OCI-LY1 (cell line): ENCODE measurements around the gene TNNI2.

Source experiments
- H2AFZ ChIP-seq: fragments of 200-600 bp; sonication (generic), shearing (Covaris generic); 2 replicates; pipeline ENCODE4 v1.6.0; 2014; ENCODE audit warnings: antibody characterized with exemption, mild to moderate bottlenecking, low read length
- H3F3A ChIP-seq: fragments of 200-600 bp; sonication (generic), shearing (Covaris generic); 2 replicates; pipeline ENCODE4 v1.6.0; 2014; ENCODE audit warnings: mild to moderate bottlenecking, antibody characterized with exemption, low read length, moderate library complexity; ENCODE audit not compliant: insufficient read depth
- H3K27ac ChIP-seq: fragments of 200-600 bp; sonication (generic); 2 replicates; pipeline ENCODE4 v1.5.1; 2014; ENCODE audit warnings: low read length, mixed run types, mild to moderate bottlenecking, low read depth; ENCODE audit not compliant: poor library complexity, severe bottlenecking
- H3K27me3 ChIP-seq: fragments of 200-600 bp; sonication (generic); 2 replicates; pipeline ENCODE4 v1.6.0; 2014; ENCODE audit warnings: antibody characterized with exemption, mild to moderate bottlenecking, low read length, moderate library complexity; ENCODE audit not compliant: insufficient read depth
- H3K36me3 ChIP-seq: fragments of 200-600 bp; sonication (generic); 2 replicates; pipeline ENCODE4 v1.6.1; 2014; ENCODE audit warnings: mild to moderate bottlenecking, antibody characterized with exemption, low read length, moderate library complexity, mixed read lengths; ENCODE audit not compliant: insufficient read depth
- H3K4me1 ChIP-seq: fragments of 200-600 bp; sonication (generic); 2 replicates; pipeline ENCODE4 v1.5.1; 2014; ENCODE audit warnings: mild to moderate bottlenecking, low read length, moderate library complexity; ENCODE audit not compliant: insufficient read depth, severe bottlenecking
- H3K4me2 ChIP-seq: fragments of 200-600 bp; sonication (generic), shearing (Covaris generic); 2 replicates; pipeline ENCODE4 v1.6.1; 2014; ENCODE audit warnings: low read length
- H3K4me3 ChIP-seq: fragments of 200-600 bp; sonication (generic); 2 replicates; pipeline ENCODE4 v1.5.1; 2014; ENCODE audit warnings: low read length, low read depth, mild to moderate bottlenecking, mixed read lengths; ENCODE audit not compliant: poor library complexity, severe bottlenecking
- H3K79me2 ChIP-seq: fragments of 200-600 bp; shearing (Covaris generic); 2 replicates; pipeline ENCODE4 v1.6.1; 2016; ENCODE audit warnings: mixed run types, low read length, mixed read lengths; ENCODE audit not compliant: insufficient read depth
- H3K9ac ChIP-seq: fragments of 200-600 bp; sonication (generic), shearing (Covaris generic); 2 replicates; pipeline ENCODE4 v1.6.1; 2014; ENCODE audit warnings: mild to moderate bottlenecking, low read length, mixed read lengths
- H3K9me2 ChIP-seq: fragments of 200-600 bp; sonication (generic), shearing (Covaris generic); 2 replicates; pipeline ENCODE4 v1.6.1; 2014; ENCODE audit warnings: low read depth, mild to moderate bottlenecking, low read length, mixed read lengths
- H3K9me3 ChIP-seq: fragments of 200-600 bp; shearing (Covaris generic); 2 replicates; pipeline ENCODE4 v1.6.1; 2014; ENCODE audit warnings: low read length, mixed read lengths
- H4K20me1 ChIP-seq: fragments of 200-600 bp; sonication (generic), shearing (Covaris generic); 2 replicates; pipeline ENCODE4 v1.6.0; 2016; ENCODE audit warnings: mild to moderate bottlenecking, low read length; ENCODE audit not compliant: insufficient read depth
- EZH2 ChIP-seq: fragments of 200-600 bp; sonication (generic), shearing (Covaris generic); IDR thresholded peaks from 2 replicates; pipeline ENCODE4 v1.8.0; 2017; ENCODE audit warnings: borderline replicate concordance, mixed run types, mild to moderate bottlenecking, antibody characterized with exemption, low read length, moderate library complexity, mixed read lengths
- TF ChIP-seq, protein P1 (sequence below): fragments of 200-600 bp; sonication (generic), shearing (Covaris generic); IDR thresholded peaks from 2 replicates; pipeline ENCODE4 v1.5.1; 2017; ENCODE audit warnings: mild to moderate bottlenecking, antibody characterized with exemption, low read length, moderate library complexity, mixed read lengths

Gene TNNI2

GRCh38 chr11:1887451-1888346, 48.9 kb downstream of the TNNI2 start:
- no peak overlapping the region for H3K4me2 ChIP-seq
- no peaks in the 10 kb centered on the region for H3K9me2 ChIP-seq
- H3K36me3 ChIP-seq = peaks cover 73% of the 10 kb centered on the region
- no peaks in the 10 kb centered on the region for H3K9me3 ChIP-seq
- no peak for TF ChIP-seq EZH2
- TF ChIP-seq, protein P1, sequence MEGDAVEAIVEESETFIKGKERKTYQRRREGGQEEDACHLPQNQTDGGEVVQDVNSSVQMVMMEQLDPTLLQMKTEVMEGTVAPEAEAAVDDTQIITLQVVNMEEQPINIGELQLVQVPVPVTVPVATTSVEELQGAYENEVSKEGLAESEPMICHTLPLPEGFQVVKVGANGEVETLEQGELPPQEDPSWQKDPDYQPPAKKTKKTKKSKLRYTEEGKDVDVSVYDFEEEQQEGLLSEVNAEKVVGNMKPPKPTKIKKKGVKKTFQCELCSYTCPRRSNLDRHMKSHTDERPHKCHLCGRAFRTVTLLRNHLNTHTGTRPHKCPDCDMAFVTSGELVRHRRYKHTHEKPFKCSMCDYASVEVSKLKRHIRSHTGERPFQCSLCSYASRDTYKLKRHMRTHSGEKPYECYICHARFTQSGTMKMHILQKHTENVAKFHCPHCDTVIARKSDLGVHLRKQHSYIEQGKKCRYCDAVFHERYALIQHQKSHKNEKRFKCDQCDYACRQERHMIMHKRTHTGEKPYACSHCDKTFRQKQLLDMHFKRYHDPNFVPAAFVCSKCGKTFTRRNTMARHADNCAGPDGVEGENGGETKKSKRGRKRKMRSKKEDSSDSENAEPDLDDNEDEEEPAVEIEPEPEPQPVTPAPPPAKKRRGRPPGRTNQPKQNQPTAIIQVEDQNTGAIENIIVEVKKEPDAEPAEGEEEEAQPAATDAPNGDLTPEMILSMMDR = no peak
- no peaks in the 10 kb centered on the region for H3K79me2 ChIP-seq
- H3K9ac ChIP-seq = no peak overlapping the region
- no peak overlapping the region for H3K4me3 ChIP-seq
- H3K27ac ChIP-seq = no peak overlapping the region
- no peaks in the 10 kb centered on the region for H3F3A ChIP-seq
- no peaks in the 10 kb centered on the region for H3K4me1 ChIP-seq
- H4K20me1 ChIP-seq = no peaks in the 10 kb centered on the region
- H2AFZ ChIP-seq = no peak overlapping the region
- H3K27me3 ChIP-seq = no peaks in the 10 kb centered on the region

DNA sequence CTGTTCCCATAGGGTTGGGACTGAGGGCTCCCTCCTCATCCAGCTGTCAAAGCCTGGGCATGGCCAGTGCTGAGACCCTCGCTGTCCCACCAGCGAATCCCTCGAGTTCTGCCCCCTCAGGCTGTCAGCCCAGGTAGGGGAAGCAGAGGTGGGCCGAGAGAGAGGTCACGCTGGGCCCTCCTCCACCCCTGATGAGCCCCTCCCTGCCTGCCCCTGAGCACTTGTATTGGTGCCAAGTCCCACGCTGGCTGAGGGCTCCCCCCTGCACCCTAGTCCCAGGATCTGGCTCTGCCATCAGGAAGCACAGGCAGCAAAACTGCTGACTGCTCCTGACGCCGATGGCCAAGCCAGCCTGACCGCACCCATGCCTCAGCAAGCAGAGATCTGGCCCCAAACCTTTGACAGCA, 49.6 kb downstream of the TNNI2 start:
- no peaks in the 10 kb centered on the region for H3F3A ChIP-seq
- H3K27ac ChIP-seq = no peak overlapping the region
- H3K4me3 ChIP-seq = no peak overlapping the region
- H4K20me1 ChIP-seq = no peaks in the 10 kb centered on the region
- H3K79me2 ChIP-seq = no peaks in the 10 kb centered on the region
- H3K36me3 ChIP-seq = peaks cover 66% of the 10 kb centered on the region
- no peak overlapping the region for H3K4me2 ChIP-seq
- TF ChIP-seq EZH2 = no peak
- TF ChIP-seq, protein P1 = no peak
- no peaks in the 10 kb centered on the region for H3K9me2 ChIP-seq
- H3K9me3 ChIP-seq = no peaks in the 10 kb centered on the region
- H2AFZ ChIP-seq = no peak overlapping the region
- no peaks in the 10 kb centered on the region for H3K27me3 ChIP-seq
- H3K9ac ChIP-seq = no peak overlapping the region
- H3K4me1 ChIP-seq = no peaks in the 10 kb centered on the region

DNA sequence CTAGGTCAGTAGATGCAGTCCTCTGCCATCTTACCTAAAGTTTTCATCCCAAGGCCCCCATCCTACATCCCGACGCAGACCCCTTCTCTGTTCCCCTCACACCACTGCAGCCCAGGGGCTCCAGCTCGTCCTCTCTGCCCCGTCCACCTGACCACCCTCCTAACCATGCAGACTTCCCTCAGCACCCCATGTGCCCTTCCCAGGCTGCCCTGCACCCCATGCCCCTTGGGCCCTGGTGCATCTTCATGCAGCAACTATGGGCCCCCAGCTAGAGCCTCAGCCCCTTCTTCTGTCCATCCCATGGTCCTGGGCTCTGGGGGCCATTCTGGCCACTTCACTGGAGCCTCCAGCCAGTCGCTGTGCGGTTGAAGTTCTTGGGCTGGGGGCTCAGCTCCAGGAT, 50.0 kb downstream of the TNNI2 start:
- Histone ChIP-seq H3K9me2 (no peaks in the 10 kb centered on the region), H4K20me1 (no peaks in the 10 kb centered on the region), H3K9me3 (no peaks in the 10 kb centered on the region), H3K27ac (no peak overlapping the region), H3K27me3 (no peaks in the 10 kb centered on the region), H2AFZ (no peak overlapping the region), H3K9ac (no peak overlapping the region), H3K4me2 (no peak overlapping the region), H3K4me1 (no peaks in the 10 kb centered on the region), H3K36me3 (peaks cover 62% of the 10 kb centered on the region), H3F3A (no peaks in the 10 kb centered on the region), H3K79me2 (no peaks in the 10 kb centered on the region), H3K4me3 (no peak overlapping the region)
- no peak for TF ChIP-seq EZH2
- TF ChIP-seq, protein P1 = no peak
